ENCODE results near the gene ZNF660.
"Not testable (repeated sequence)": the region's sequence is repeated elsewhere in the genome, so short reads cannot be mapped to it uniquely, and the experiment has no call there.

ZNF660 gene

GRCh38 chr3:44584646-44585501 lies at the start of gene ZNF660:
ZNF660 (plus strand) TSS chr3:44584964; CDS start chr3:44594194, 9,230 bp downstream.
- peak; percentile 76 to 86 for DNase-seq

- no peak for DNase-seq
Observed at GRCh38 chr3:44535364-44535763, 49.4 kb upstream of the ZNF660 start.

GRCh38 chr3:44544811-44545210 lies 40.0 kb upstream of the ZNF660 start:
- DNase-seq = not testable (repeated sequence)

GRCh38 chr3:44554626-44555592 lies 29.9 kb upstream of the ZNF660 start, which contains the start of gene ZKSCAN7:
ZKSCAN7 (plus strand) TSS chr3:44555193; CDS start chr3:44557048, 1,855 bp downstream.
- DNase-seq = peak; percentile 62 to 75

GRCh38 chr3:44555723-44556122 lies 29.0 kb upstream of the ZNF660 start:
- DNase-seq = no peak

GRCh38 chr3:44557074-44557473 lies 27.7 kb upstream of the ZNF660 start:
- no peak for DNase-seq

GRCh38 chr3:44561076-44561475 lies 23.7 kb upstream of the ZNF660 start:
- DNase-seq = no peak

- no peak for DNase-seq
Observed at GRCh38 chr3:44562147-44562546, 22.6 kb upstream of the ZNF660 start.

- no peak for DNase-seq
Observed at GRCh38 chr3:44568561-44568960, 16.2 kb upstream of the ZNF660 start.

GRCh38 chr3:44571024-44571423 lies 13.7 kb upstream of the ZNF660 start:
- DNase-seq = no peak

GRCh38 chr3:44576613-44577012 lies 8.2 kb upstream of the ZNF660 start:
- no peak for DNase-seq

GRCh38 chr3:44577354-44577952 lies 7.3 kb upstream of the ZNF660 start:
- not testable (repeated sequence) for DNase-seq

- not testable (repeated sequence) for DNase-seq
Observed at GRCh38 chr3:44578316-44578715, 6.4 kb upstream of the ZNF660 start.

- DNase-seq = not testable (repeated sequence)
Observed at GRCh38 chr3:44578924-44579515, 5.7 kb upstream of the ZNF660 start.

GRCh38 chr3:44579749-44580148 lies 5.0 kb upstream of the ZNF660 start:
- not testable (repeated sequence) for DNase-seq

GRCh38 chr3:44580971-44581370 lies 3.8 kb upstream of the ZNF660 start:
- not testable (repeated sequence) for DNase-seq

GRCh38 chr3:44596621-44597020 lies 11.9 kb downstream of the ZNF660 start:
- no peak for DNase-seq

- DNase-seq = no peak
Observed at GRCh38 chr3:44601749-44602148, 17.0 kb downstream of the ZNF660 start.

- DNase-seq = no peak
Observed at GRCh38 chr3:44612678-44613077, 27.9 kb downstream of the ZNF660 start.

GRCh38 chr3:44624749-44625480 lies 40.2 kb downstream of the ZNF660 start, which contains the start of gene ZNF197:
ZNF197 (plus strand) TSS chr3:44625036; CDS start chr3:44629155, 4,119 bp downstream.
- DNase-seq = peak; percentile 90 to 95

- no peak for DNase-seq
Observed at GRCh38 chr3:44628716-44629115, 44.0 kb downstream of the ZNF660 start.

- DNase-seq = no peak
Observed at GRCh38 chr3:44632193-44632592, 47.4 kb downstream of the ZNF660 start.
